Measurements from ENCODE around the gene TMED10.
"Not testable (repeated sequence)": the region's sequence is repeated elsewhere in the genome, so short reads cannot be mapped to it uniquely, and the experiment has no call there.

TMED10 gene

GRCh38 chr14:75140620-75141019 is 35.8 kb downstream of the TMED10 start:
- Histone ChIP-seq H3K4me1 (ENCODE audit: control insufficient read depth, low read depth, low read length) (no peaks in the 10 kb centered on the region), H3K4me3 (ENCODE audit: low read length) (no peak overlapping the region), H3K27me3 (ENCODE audit: control insufficient read depth, insufficient read depth, low read length) (no peaks in the 10 kb centered on the region), H3K9ac (ENCODE audit: low read length) (no peak overlapping the region), H3K9me3 (ENCODE audit: control insufficient read depth, low read depth, low read length) (no peaks in the 10 kb centered on the region), H3K36me3 (ENCODE audit: control insufficient read depth, low read depth, low read length) (peaks cover 1% of the 10 kb centered on the region), H3K27ac (ENCODE audit: low read length) (no peak overlapping the region)

- H3K9ac ChIP-seq (ENCODE audit: low read length), result no peak overlapping the region
- H3K27ac ChIP-seq (ENCODE audit: low read length), result no peak overlapping the region
- H3K4me3 ChIP-seq (ENCODE audit: low read length), result no peak overlapping the region
- no peaks in the 10 kb centered on the region for H3K9me3 ChIP-seq (ENCODE audit: control insufficient read depth, low read depth, low read length)
- no peaks in the 10 kb centered on the region for H3K27me3 ChIP-seq (ENCODE audit: control insufficient read depth, insufficient read depth, low read length)
- H3K36me3 ChIP-seq (ENCODE audit: control insufficient read depth, low read depth, low read length), result peaks cover 11% of the 10 kb centered on the region
- H3K4me1 ChIP-seq (ENCODE audit: control insufficient read depth, low read depth, low read length), result no peaks in the 10 kb centered on the region
Measured at GRCh38 chr14:75139185-75139584, 37.2 kb downstream of the TMED10 start.

GRCh38 chr14:75138492-75138891 is 37.9 kb downstream of the TMED10 start:
- Histone ChIP-seq H3K27ac (ENCODE audit: low read length) (no peak overlapping the region), H3K36me3 (ENCODE audit: control insufficient read depth, low read depth, low read length) (peaks cover 18% of the 10 kb centered on the region), H3K9me3 (ENCODE audit: control insufficient read depth, low read depth, low read length) (no peaks in the 10 kb centered on the region), H3K4me1 (ENCODE audit: control insufficient read depth, low read depth, low read length) (no peaks in the 10 kb centered on the region), H3K27me3 (ENCODE audit: control insufficient read depth, insufficient read depth, low read length) (no peaks in the 10 kb centered on the region), H3K4me3 (ENCODE audit: low read length) (no peak overlapping the region), H3K9ac (ENCODE audit: low read length) (no peak overlapping the region)

- Histone ChIP-seq H3K36me3 (ENCODE audit: control insufficient read depth, low read depth, low read length) (peaks cover 22% of the 10 kb centered on the region), H3K4me3 (ENCODE audit: low read length) (no peak overlapping the region), H3K27ac (ENCODE audit: low read length) (no peak overlapping the region), H3K27me3 (ENCODE audit: control insufficient read depth, insufficient read depth, low read length) (no peaks in the 10 kb centered on the region), H3K4me1 (ENCODE audit: control insufficient read depth, low read depth, low read length) (no peaks in the 10 kb centered on the region), H3K9me3 (ENCODE audit: control insufficient read depth, low read depth, low read length) (no peaks in the 10 kb centered on the region), H3K9ac (ENCODE audit: low read length) (no peak overlapping the region)
Measured at GRCh38 chr14:75134644-75135043, 41.8 kb downstream of the TMED10 start.

- Histone ChIP-seq H3K9me3 (ENCODE audit: control insufficient read depth, low read depth, low read length) (no peaks in the 10 kb centered on the region), H3K27ac (ENCODE audit: low read length) (no peak overlapping the region), H3K4me1 (ENCODE audit: control insufficient read depth, low read depth, low read length) (no peaks in the 10 kb centered on the region), H3K27me3 (ENCODE audit: control insufficient read depth, insufficient read depth, low read length) (no peaks in the 10 kb centered on the region), H3K9ac (ENCODE audit: low read length) (no peak overlapping the region), H3K4me3 (ENCODE audit: low read length) (no peak overlapping the region), H3K36me3 (ENCODE audit: control insufficient read depth, low read depth, low read length) (peaks cover 22% of the 10 kb centered on the region)
Measured at GRCh38 chr14:75133597-75133996, 42.8 kb downstream of the TMED10 start.

- no peak overlapping the region for H3K4me3 ChIP-seq (ENCODE audit: low read length)
- H3K9me3 ChIP-seq (ENCODE audit: control insufficient read depth, low read depth, low read length), result no peaks in the 10 kb centered on the region
- no peak overlapping the region for H3K9ac ChIP-seq (ENCODE audit: low read length)
- H3K36me3 ChIP-seq (ENCODE audit: control insufficient read depth, low read depth, low read length), result peaks cover 22% of the 10 kb centered on the region
- no peak overlapping the region for H3K27ac ChIP-seq (ENCODE audit: low read length)
- no peaks in the 10 kb centered on the region for H3K4me1 ChIP-seq (ENCODE audit: control insufficient read depth, low read depth, low read length)
- no peaks in the 10 kb centered on the region for H3K27me3 ChIP-seq (ENCODE audit: control insufficient read depth, insufficient read depth, low read length)
Measured at GRCh38 chr14:75132382-75133086, 43.9 kb downstream of the TMED10 start.

GRCh38 chr14:75128596-75128990 is 47.8 kb downstream of the TMED10 start:
- H3K27ac ChIP-seq (ENCODE audit: low read length), result no peak overlapping the region
- H3K9ac ChIP-seq (ENCODE audit: low read length), result no peak overlapping the region
- peaks cover 7% of the 10 kb centered on the region for H3K4me1 ChIP-seq (ENCODE audit: control insufficient read depth, low read depth, low read length)
- H3K27me3 ChIP-seq (ENCODE audit: control insufficient read depth, insufficient read depth, low read length), result no peaks in the 10 kb centered on the region
- H3K36me3 ChIP-seq (ENCODE audit: control insufficient read depth, low read depth, low read length), result peaks cover 5% of the 10 kb centered on the region
- no peaks in the 10 kb centered on the region for H3K9me3 ChIP-seq (ENCODE audit: control insufficient read depth, low read depth, low read length)
- H3K4me3 ChIP-seq (ENCODE audit: low read length), result no peak overlapping the region

GRCh38 chr14:75127903-75128595 is 48.4 kb downstream of the TMED10 start:
- Histone ChIP-seq H3K9me3 (ENCODE audit: control insufficient read depth, low read depth, low read length) (no peaks in the 10 kb centered on the region), H3K27me3 (ENCODE audit: control insufficient read depth, insufficient read depth, low read length) (no peaks in the 10 kb centered on the region), H3K9ac (ENCODE audit: low read length) (no peak overlapping the region)

GRCh38 chr14:75127474-75127820 is 49.0 kb downstream of the TMED10 start:
- H3K4me3 ChIP-seq (ENCODE audit: low read length), result peak overlapping the region; percentile 92
- not testable (repeated sequence) for H3K36me3 ChIP-seq (ENCODE audit: control insufficient read depth, low read depth, low read length); H3K9me3 ChIP-seq (ENCODE audit: control insufficient read depth, low read depth, low read length); H3K4me1 ChIP-seq (ENCODE audit: control insufficient read depth, low read depth, low read length); H3K27me3 ChIP-seq (ENCODE audit: control insufficient read depth, insufficient read depth, low read length); H3K27ac ChIP-seq (ENCODE audit: low read length)
- H3K9ac ChIP-seq (ENCODE audit: low read length), result peak overlapping the region; percentile 88

More at GRCh38 chr14:75127903-75128595, 48.4 kb downstream of the TMED10 start:
- H3K4me3 ChIP-seq (ENCODE audit: low read length), result no peak overlapping the region
- H3K4me1 ChIP-seq (ENCODE audit: control insufficient read depth, low read depth, low read length), result peaks cover 7% of the 10 kb centered on the region
- no peak overlapping the region for H3K27ac ChIP-seq (ENCODE audit: low read length)
- H3K36me3 ChIP-seq (ENCODE audit: control insufficient read depth, low read depth, low read length), result no peaks in the 10 kb centered on the region

- H3K27me3 ChIP-seq (ENCODE audit: control insufficient read depth, insufficient read depth, low read length), result no peaks in the 10 kb centered on the region
- H3K4me3 ChIP-seq (ENCODE audit: low read length), result peak within 1 kb of the TSS; percentile 92
- H3K4me1 ChIP-seq (ENCODE audit: control insufficient read depth, low read depth, low read length), result peaks cover 7% of the 10 kb centered on the region
- H3K9me3 ChIP-seq (ENCODE audit: control insufficient read depth, low read depth, low read length), result no peaks in the 10 kb centered on the region
- no peaks in the 10 kb centered on the region for H3K36me3 ChIP-seq (ENCODE audit: control insufficient read depth, low read depth, low read length)
- peak within 1 kb of the TSS; percentile 88 for H3K9ac ChIP-seq (ENCODE audit: low read length)
- H3K27ac ChIP-seq (ENCODE audit: low read length), result peak within 1 kb of the TSS; percentile 81
Measured at GRCh38 chr14:75126679-75127473, 49.5 kb downstream of the TMED10 start, which contains the start of gene NEK9. Gene NEK9 (minus strand): TSS chr14:75127048. CDS start chr14:75126921, 127 bp downstream.

- H3K36me3 ChIP-seq (ENCODE audit: control insufficient read depth, low read depth, low read length), result no peaks in the 10 kb centered on the region
- H3K4me1 ChIP-seq (ENCODE audit: control insufficient read depth, low read depth, low read length), result peaks cover 7% of the 10 kb centered on the region
- peak overlapping the region; percentile 81 for H3K27ac ChIP-seq (ENCODE audit: low read length)
Measured at GRCh38 chr14:75126121-75126544, 50.3 kb downstream of the TMED10 start.

More at GRCh38 chr14:75126121-75126544, 50.3 kb downstream of the TMED10 start:
- H3K27me3 ChIP-seq (ENCODE audit: control insufficient read depth, insufficient read depth, low read length), result no peaks in the 10 kb centered on the region
- H3K4me3 ChIP-seq (ENCODE audit: low read length), result peak overlapping the region; percentile 92
- no peaks in the 10 kb centered on the region for H3K9me3 ChIP-seq (ENCODE audit: control insufficient read depth, low read depth, low read length)
- peak overlapping the region; percentile 88 for H3K9ac ChIP-seq (ENCODE audit: low read length)

Measured in iPS-18a (cell line).